Mesenchymal stem cell (in vitro differentiated cells and primary cell): Measurements from ENCODE around the gene SLC9B2.
A peak's percentile ranks its signal among the peaks of the same experiment; 100 is the strongest.

ENCODE experiments used
- DNase-seq: peaks from one replicate; pipeline ENCODE4 v3.0.0-alpha.2; 2013
- H2AFZ ChIP-seq: one replicate; pipeline ENCODE4 v1.6.1; 2013; ENCODE audit warnings: low read depth, mild to moderate bottlenecking, control low read depth, inconsistent platforms, low read length, moderate library complexity
- H2AK5ac ChIP-seq: 2 replicates; pipeline ENCODE4 v1.6.1; 2013; ENCODE audit warnings: low read length, moderate library complexity, mild to moderate bottlenecking, inconsistent platforms; ENCODE audit not compliant: severe bottlenecking
- H2BK120ac ChIP-seq: one replicate; pipeline ENCODE4 v1.6.1; 2013; ENCODE audit warnings: low read depth, mild to moderate bottlenecking, inconsistent platforms, low read length, moderate library complexity
- H2BK12ac ChIP-seq, 2 experiments: one replicate each; pipeline ENCODE4 v1.6.1; 2013; ENCODE audit warnings: inconsistent platforms in 2 of 2, low read length in 2 of 2, mild to moderate bottlenecking in 2 of 2, moderate library complexity in 2 of 2, control low read depth in 1 of 2
- H2BK15ac ChIP-seq: one replicate; pipeline ENCODE4 v1.6.1; 2013; ENCODE audit warnings: mild to moderate bottlenecking, low read depth, inconsistent platforms; ENCODE audit not compliant: poor library complexity, severe bottlenecking
- H2BK5ac ChIP-seq: 2 replicates; pipeline ENCODE4 v1.6.1; 2013; ENCODE audit warnings: low read depth, mild to moderate bottlenecking, low read length, control low read depth, inconsistent platforms; ENCODE audit not compliant: poor library complexity, severe bottlenecking
- H3K14ac ChIP-seq, 2 experiments: one replicate each; pipeline ENCODE4 v1.6.1; 2013; ENCODE audit warnings: inconsistent platforms in 2 of 2, low read length in 2 of 2, control low read depth in 1 of 2, mild to moderate bottlenecking in 1 of 2, moderate library complexity in 1 of 2
- H3K18ac ChIP-seq, 2 experiments: one replicate each; pipeline ENCODE4 v1.6.1; 2013; ENCODE audit warnings: inconsistent platforms in 2 of 2, low read length in 2 of 2, control low read depth in 1 of 2, low read depth in 1 of 2, mild to moderate bottlenecking in 1 of 2
- H3K23ac ChIP-seq, 2 experiments: one replicate each; pipeline ENCODE4 v1.6.1; 2013; ENCODE audit warnings: inconsistent platforms in 2 of 2, low read length in 2 of 2, mild to moderate bottlenecking in 2 of 2, moderate library complexity in 2 of 2, control low read depth in 1 of 2
- H3K27ac ChIP-seq: 2 replicates; pipeline ENCODE4 v1.5.1; 2013; ENCODE audit warnings: mild to moderate bottlenecking, moderate library complexity, low read length, control low read depth, inconsistent platforms; ENCODE audit not compliant: poor library complexity, severe bottlenecking
- H3K27me3 ChIP-seq, 2 experiments: 2 replicates each; pipeline versions ENCODE4 v1.6.1 to v1.7.0; 2013; ENCODE audit warnings: low read length in 2 of 2, mild to moderate bottlenecking in 2 of 2, moderate library complexity in 2 of 2, control low read depth in 1 of 2, inconsistent platforms in 1 of 2; ENCODE audit not compliant: control insufficient read depth in 1 of 2, insufficient read depth in 1 of 2
- H3K36me3 ChIP-seq, 2 experiments: 2 replicates each; pipeline versions ENCODE4 v1.6.1 to v1.7.0; 2013; ENCODE audit warnings: low read length in 2 of 2, control low read depth in 1 of 2, inconsistent platforms in 1 of 2, low read depth in 1 of 2, mild to moderate bottlenecking in 1 of 2; ENCODE audit not compliant: insufficient read depth in 2 of 2, control insufficient read depth in 1 of 2
- H3K4ac ChIP-seq, 2 experiments: one replicate each; pipeline ENCODE4 v1.6.1; 2013; ENCODE audit warnings: inconsistent platforms in 2 of 2, low read length in 2 of 2, mild to moderate bottlenecking in 2 of 2, moderate library complexity in 2 of 2, control low read depth in 1 of 2, low read depth in 1 of 2
- H3K4me1 ChIP-seq: 2 replicates; pipeline ENCODE4 v1.6.1; 2013; ENCODE audit warnings: low read depth, low read length, control low read depth; ENCODE audit not compliant: control insufficient read depth, insufficient read depth
- H3K4me2 ChIP-seq: 2 replicates; pipeline ENCODE4 v1.6.1; 2013; ENCODE audit warnings: low read length, mild to moderate bottlenecking, inconsistent platforms; ENCODE audit not compliant: poor library complexity, severe bottlenecking
- H3K4me3 ChIP-seq, 2 experiments: 2 replicates each; pipeline versions ENCODE4 v1.5.1 to v1.7.0; 2013; ENCODE audit warnings: low read length in 2 of 2, mild to moderate bottlenecking in 2 of 2, control low read depth in 1 of 2, low read depth in 1 of 2; ENCODE audit not compliant: insufficient read depth in 1 of 2
- H3K79me1 ChIP-seq: replicated peaks from 2 replicates; pipeline ENCODE4 v1.6.1; 2013; ENCODE audit warnings: mild to moderate bottlenecking, control low read depth, low read length, inconsistent platforms; ENCODE audit not compliant: poor library complexity, severe bottlenecking
- H3K9ac ChIP-seq: 2 replicates; pipeline ENCODE4 v1.7.0; 2013; ENCODE audit warnings: mild to moderate bottlenecking, low read length, moderate library complexity
- H3K9me3 ChIP-seq: 2 replicates; pipeline ENCODE4 v1.7.0; 2013; ENCODE audit warnings: mild to moderate bottlenecking, low read length; ENCODE audit not compliant: control insufficient read depth
- H4K8ac ChIP-seq: one replicate; pipeline ENCODE4 v1.6.1; 2013; ENCODE audit warnings: inconsistent platforms, mild to moderate bottlenecking, low read length, moderate library complexity
- H4K91ac ChIP-seq: one replicate; pipeline ENCODE4 v1.6.1; 2013; ENCODE audit warnings: mild to moderate bottlenecking, low read length, inconsistent platforms
- WGBS: methylation state at CpG from one replicate; pipeline ENCODE4 v1.1.7; 2013; ENCODE audit warnings: mixed read lengths; 5-methylcytosine and 5-hydroxymethylcytosine counted together

Gene SLC9B2

GRCh38 chr4:103044183-103044582 is 32.4 kb downstream of the SLC9B2 start:
- no peak overlapping the region for H2AK5ac ChIP-seq
- H2BK15ac ChIP-seq, result no peak overlapping the region
- WGBS, result 96% methylated on average over 2 of the region's 2 CpGs
- no peak overlapping the region for H2BK120ac ChIP-seq
- no peak overlapping the region for H3K23ac ChIP-seq
- H4K8ac ChIP-seq, result no peak overlapping the region
- H3K4me1 ChIP-seq, result no peaks in the 10 kb centered on the region
- no peak overlapping the region for H3K4me3 ChIP-seq
- H4K91ac ChIP-seq, result no peak overlapping the region
- no peaks in the 10 kb centered on the region for H3K27me3 ChIP-seq
- H3K79me1 ChIP-seq, result no peaks in the 10 kb centered on the region
- H3K18ac ChIP-seq, result no peak overlapping the region
- no peaks in the 10 kb centered on the region for H3K9me3 ChIP-seq
- H3K27ac ChIP-seq, result no peak overlapping the region
- H3K9ac ChIP-seq, result no peak overlapping the region
- H2BK5ac ChIP-seq, result no peak overlapping the region
- H3K4me2 ChIP-seq, result no peak overlapping the region
- no peak overlapping the region for H3K4ac ChIP-seq
- H3K14ac ChIP-seq, result no peak overlapping the region
- peaks cover 0 to 55% of the 10 kb centered on the region in 2 experiments for H3K36me3 ChIP-seq
- no peak overlapping the region for H2BK12ac ChIP-seq
- H2AFZ ChIP-seq, result no peak overlapping the region
- no peak for DNase-seq

GRCh38 chr4:103036169-103036568 is 40.4 kb downstream of the SLC9B2 start:
- Histone ChIP-seq H2BK12ac (no peak overlapping the region), H3K4me3 (no peak overlapping the region), H3K4me2 (no peak overlapping the region), H3K27ac (no peak overlapping the region), H4K8ac (no peak overlapping the region), H3K18ac (no peak overlapping the region), H2BK5ac (no peak overlapping the region), H3K4ac (no peak overlapping the region), H2AK5ac (no peak overlapping the region), H3K9me3 (no peaks in the 10 kb centered on the region), H3K36me3 (peaks cover 0 to 23% of the 10 kb centered on the region in 2 experiments), H3K27me3 (no peaks in the 10 kb centered on the region), H4K91ac (no peak overlapping the region), H2BK120ac (no peak overlapping the region), H3K79me1 (peaks cover 1% of the 10 kb centered on the region), H2AFZ (no peak overlapping the region), H2BK15ac (no peak overlapping the region), H3K23ac (no peak overlapping the region), H3K4me1 (no peaks in the 10 kb centered on the region), H3K9ac (no peak overlapping the region), H3K14ac (no peak overlapping the region)
- no peak for DNase-seq
- 100% methylated on average over 2 of the region's 2 CpGs for WGBS

- Histone ChIP-seq H3K27ac (no peak overlapping the region), H3K9me3 (no peaks in the 10 kb centered on the region), H2BK12ac (no peak overlapping the region), H3K4me1 (no peaks in the 10 kb centered on the region), H2AK5ac (no peak overlapping the region), H3K27me3 (no peaks in the 10 kb centered on the region), H2AFZ (no peak overlapping the region), H2BK5ac (no peak overlapping the region), H3K9ac (no peak overlapping the region), H4K91ac (no peak overlapping the region), H3K4me2 (no peak overlapping the region), H2BK15ac (no peak overlapping the region), H3K4me3 (no peak overlapping the region), H3K36me3 (peaks cover 0 to 39% of the 10 kb centered on the region in 2 experiments), H3K79me1 (peaks cover 1% of the 10 kb centered on the region), H3K23ac (no peak overlapping the region), H2BK120ac (no peak overlapping the region), H3K18ac (no peak overlapping the region), H3K4ac (no peak overlapping the region), H3K14ac (no peak overlapping the region), H4K8ac (no peak overlapping the region)
- peak; percentile 42 for DNase-seq
- WGBS, result 60% methylated on average over 2 of the region's 2 CpGs
These were observed 44.0 kb downstream of the SLC9B2 start for GRCh38 chr4:103032574-103032973.

GRCh38 chr4:103030791-103031190 is 45.8 kb downstream of the SLC9B2 start:
- Histone ChIP-seq H3K27ac (no peak overlapping the region), H4K8ac (no peak overlapping the region), H2BK15ac (no peak overlapping the region), H3K9ac (no peak overlapping the region), H3K4me3 (no peak overlapping the region), H3K23ac (no peak overlapping the region), H3K4me2 (no peak overlapping the region), H3K4me1 (no peaks in the 10 kb centered on the region), H4K91ac (no peak overlapping the region), H3K79me1 (no peaks in the 10 kb centered on the region), H2BK12ac (no peak overlapping the region), H3K18ac (no peak overlapping the region), H2BK5ac (no peak overlapping the region), H3K36me3 (peaks cover 0 to 39% of the 10 kb centered on the region in 2 experiments), H3K4ac (no peak overlapping the region), H2BK120ac (no peak overlapping the region), H3K14ac (no peak overlapping the region), H3K9me3 (no peaks in the 10 kb centered on the region), H2AK5ac (no peak overlapping the region), H2AFZ (no peak overlapping the region), H3K27me3 (no peaks in the 10 kb centered on the region)
- 95% methylated on average over 3 of the region's 3 CpGs for WGBS
- DNase-seq, result no peak
